ENCODE measurements around the gene FUT3. TPM values are rescaled to one million over a fixed set of nuclear protein-coding genes. Genes with fewer than 3 reads are reported as not detected.

FUT3 gene
- total and polyA plus RNA-seq, 9 of the 15 experiments (the other 6 are each of a cell fraction or from before 2014, with no cell fraction given) = 0.09 TPM; not detected in 8

- ATAC-seq (no peak), DNase-seq (ENCODE audit: extremely low read depth in 1 of 4, low spot score in 3 of 4) (no peak), FAIRE-seq (no peak)
- ChIA-PET POLR2A (interaction anchor here (0.6 to 1.2 kb wide), 3 partner anchors 14 to 29 kb away, joined by 3 read pairs; no protein-coding TSS in a partner anchor), CTCF (ENCODE audit: low intra/inter-chr PET ratio) (no interaction called here)
- no peaks in the 10 kb centered on the region for H3K9me1 ChIP-seq (ENCODE audit: control insufficient read depth, insufficient read depth, low read length)
- H3K9me3 ChIP-seq (replicated peaks; ENCODE audit: control insufficient read depth, insufficient read depth, low read depth, low read length) = no peaks in the 10 kb centered on the region
- no peak overlapping the region for H3K4me3 ChIP-seq
- WGBS (ENCODE audit: insufficient coverage, low coverage, missing lambda C conversion rate) = 91% methylated on average over 8 of the region's 8 CpGs
- peaks cover 15% of the 10 kb centered on the region for H4K20me1 ChIP-seq (replicated peaks; ENCODE audit: control insufficient read depth, insufficient read depth, low read length)
- H3K4me1 ChIP-seq (replicated peaks in 1 of 2; ENCODE audit: control insufficient read depth in 2 of 2, insufficient read depth in 2 of 2, low read length in 2 of 2) = peaks cover 4 to 47% of the 10 kb centered on the region in 2 experiments; a peak in 4 of 5 replicates
- peaks cover 46% of the 10 kb centered on the region for H3K79me2 ChIP-seq (ENCODE audit: control insufficient read depth, insufficient read depth, low read length)
- no peaks in the 10 kb centered on the region for H3K27me3 ChIP-seq (ENCODE audit: control insufficient read depth in 2 of 2, insufficient read depth in 2 of 2, low read length in 2 of 2)
- no peak overlapping the region for H2AFZ ChIP-seq (ENCODE audit: low read depth, low read length)
- intact Hi-C loops (cut with micrococcal nuclease) = no loop called here
- H3K4me2 ChIP-seq (ENCODE audit: insufficient read depth, low read length) = no peak overlapping the region
- peaks cover 43% of the 10 kb centered on the region; the same call in 2 of the 3 replicates for H3K36me3 ChIP-seq (ENCODE audit: control insufficient read depth, insufficient read depth, low read length)
- no peak overlapping the region for H3K27ac ChIP-seq (ENCODE audit: extremely low read depth, low read depth, low read length)
- in situ Hi-C loops (cut with MboI) = no loop called here
- no peak overlapping the region for H3K9ac ChIP-seq (ENCODE audit: insufficient read depth in 1 of 2, low read depth in 2 of 2, low read length in 2 of 2)
- BruUV-seq (replicated peaks) = no TSS peak
- TF ChIP-seq HMG20A (CRISPR knock-in tag; conservative IDR thresholded peaks at IDR 0.05) (no peak), ZNF311 (CRISPR knock-in tag; IDR thresholded peaks at IDR 0.05) (no peak), ZNF586 (CRISPR knock-in tag; conservative IDR thresholded peaks at IDR 0.05) (no peak), CTCFL (IDR thresholded peaks at IDR 0.05; ENCODE audit: borderline replicate concordance, insufficient read depth, low read depth, low read length, poor library complexity, severe bottlenecking) (no peak), GATA2 (CRISPR knock-in tag; IDR thresholded peaks at IDR 0.05) (no peak), ZBTB7A (IDR thresholded peaks at IDR 0.05; ENCODE audit: borderline replicate concordance, control insufficient read depth, low read depth, low read length) (no peak), ZBTB12 (CRISPR knock-in tag; IDR thresholded peaks at IDR 0.05) (no peak), CCNT2 (IDR thresholded peaks at IDR 0.05; ENCODE audit: borderline replicate concordance, extremely low read depth, insufficient read length, low read depth, low read length) (no peak)
- TF ChIP-seq, protein P1, sequence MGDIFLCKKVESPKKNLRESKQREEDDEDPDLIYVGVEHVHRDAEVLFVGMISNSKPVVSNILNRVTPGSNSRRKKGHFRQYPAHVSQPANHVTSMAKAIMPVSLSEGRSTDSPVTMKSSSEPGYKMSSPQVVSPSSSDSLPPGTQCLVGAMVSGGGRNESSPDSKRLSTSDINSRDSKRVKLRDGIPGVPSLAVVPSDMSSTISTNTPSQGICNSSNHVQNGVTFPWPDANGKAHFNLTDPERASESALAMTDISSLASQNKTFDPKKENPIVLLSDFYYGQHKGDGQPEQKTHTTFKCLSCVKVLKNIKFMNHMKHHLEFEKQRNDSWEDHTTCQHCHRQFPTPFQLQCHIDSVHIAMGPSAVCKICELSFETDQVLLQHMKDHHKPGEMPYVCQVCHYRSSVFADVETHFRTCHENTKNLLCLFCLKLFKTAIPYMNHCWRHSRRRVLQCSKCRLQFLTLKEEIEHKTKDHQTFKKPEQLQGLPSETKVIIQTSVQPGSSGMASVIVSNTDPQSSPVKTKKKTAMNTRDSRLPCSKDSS (IDR thresholded peaks at IDR 0.05; ENCODE audit: low read depth, partially characterized antibody) = no peak
These were observed 49.7 kb upstream of the FUT3 start for GRCh38 chr19:5900976-5901375.

Data from K562 (cell line).